Measurements from ENCODE around the gene CHST11.

Gene CHST11

DNA sequence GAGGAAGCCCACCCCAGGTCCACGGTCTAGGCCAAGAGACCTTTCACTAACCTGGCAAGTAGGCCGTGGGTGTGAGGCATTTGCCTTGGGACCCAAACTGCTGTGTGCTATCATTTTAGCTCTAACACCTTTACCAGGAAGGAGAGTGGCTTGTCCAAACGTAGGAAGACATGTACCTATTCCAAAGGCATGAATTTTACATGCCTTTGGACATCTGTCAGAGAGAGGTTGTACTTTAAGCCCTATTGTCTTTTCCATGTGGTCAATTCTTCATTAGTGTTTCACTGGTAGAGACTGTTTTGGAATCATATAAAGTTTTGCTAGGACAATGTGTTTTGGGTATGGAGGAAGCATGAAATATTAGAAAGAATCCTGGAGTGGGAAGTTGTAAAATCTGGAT, 352.5 kb downstream of the CHST11 start:
- H3K4me3 ChIP-seq (ENCODE audit: low read length) = no peak overlapping the region
- DNase-seq (ENCODE audit: low read depth, low spot score) = no peak

DNA sequence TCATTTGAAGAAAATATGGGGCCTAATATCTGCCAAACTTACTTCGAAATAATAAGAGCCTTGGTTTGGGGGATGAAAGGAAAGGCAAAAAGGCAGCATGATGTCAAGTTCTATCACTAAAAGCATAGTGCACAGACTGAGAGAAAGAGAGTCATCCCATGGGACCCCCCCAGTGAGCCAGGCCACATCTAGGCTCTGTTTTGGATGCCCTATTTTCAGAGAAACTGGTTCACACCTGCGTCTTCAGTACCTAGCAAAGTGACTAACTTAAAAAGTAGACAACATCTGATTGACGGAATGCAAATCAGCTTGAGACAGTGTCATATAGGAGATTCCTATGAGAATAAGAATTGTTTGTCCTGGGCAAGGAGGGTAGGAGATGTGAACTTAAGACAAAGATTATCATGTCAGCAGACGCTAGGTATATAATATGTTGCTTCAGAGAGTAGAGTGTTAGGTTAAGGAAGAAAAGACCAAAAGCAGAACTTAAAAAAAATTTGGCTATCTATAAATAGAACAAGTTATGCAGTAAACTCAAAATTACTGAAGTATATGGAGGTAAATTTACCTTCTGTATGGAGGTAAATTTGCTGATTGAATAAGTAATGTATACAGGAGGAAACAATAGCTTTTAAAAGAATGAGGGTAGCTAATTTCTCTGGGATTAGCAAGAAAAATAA, 353.1 kb downstream of the CHST11 start:
- DNase-seq (ENCODE audit: low read depth, low spot score) = no peak
- H3K4me3 ChIP-seq (ENCODE audit: low read length) = no peak overlapping the region

Measured in Jurkat, Clone E6-1 (cell line).